ENCODE measurements around the gene SRPX2.

Gene SRPX2

DNA sequence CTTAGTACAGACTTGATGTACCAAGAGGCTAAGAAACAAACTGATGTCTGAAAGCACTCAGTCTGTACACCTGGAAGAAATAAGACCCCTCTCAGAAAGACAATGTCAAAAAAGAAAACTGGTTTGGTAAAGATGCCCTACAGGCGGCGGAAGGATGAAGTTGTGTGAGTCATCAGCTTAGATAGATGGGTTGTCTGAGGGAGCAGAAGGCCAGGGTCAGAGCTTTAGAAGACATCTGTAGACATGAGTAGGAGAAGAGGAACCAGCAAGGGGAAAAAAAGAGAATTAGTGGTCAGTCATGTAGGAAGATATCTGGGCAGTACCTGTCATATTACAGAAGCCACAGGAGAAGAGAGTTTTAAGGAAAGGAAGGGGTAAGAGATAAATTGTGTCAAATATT, 8.3 kb downstream of the SRPX2 start:
- no peak for DNase-seq

DNA sequence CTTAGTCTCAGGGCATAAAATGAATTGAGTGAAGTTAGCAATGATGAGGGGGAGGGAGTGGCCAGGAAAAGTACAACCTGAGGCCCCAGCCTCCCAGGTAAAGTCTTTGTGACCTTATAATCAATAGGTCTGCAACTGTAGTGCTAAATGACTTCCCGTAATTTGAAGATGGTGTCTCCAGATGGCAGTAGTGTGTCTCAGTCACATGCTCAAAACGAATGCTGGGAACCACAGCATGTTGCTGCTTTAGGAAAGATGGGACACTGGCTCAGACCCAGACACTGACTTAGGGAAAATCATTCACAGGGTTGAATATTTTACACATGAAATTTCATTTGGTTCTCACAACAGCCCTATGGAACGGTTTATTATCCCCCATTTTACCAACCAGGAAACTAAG, 10.3 kb downstream of the SRPX2 start:
- no peak for DNase-seq

DNA sequence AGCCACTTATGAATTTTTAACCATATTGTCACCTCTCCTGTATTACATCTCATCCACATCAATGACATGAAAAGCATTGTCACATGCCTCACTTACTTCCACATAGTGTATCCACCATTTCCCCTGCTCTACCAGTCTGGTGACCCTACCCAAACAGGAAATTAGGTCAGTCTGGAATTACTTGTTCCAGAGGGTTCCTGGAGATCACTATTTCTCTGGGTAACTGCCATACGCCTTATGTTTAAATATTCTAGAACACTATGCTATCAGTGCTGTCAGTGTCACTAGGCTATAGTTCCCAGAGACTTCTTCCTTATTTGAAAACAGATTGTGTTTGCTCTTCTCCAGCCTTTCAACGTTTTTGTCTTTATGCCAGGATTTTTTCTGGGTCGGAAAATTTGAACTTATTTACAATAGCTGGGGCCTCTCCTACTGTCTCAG, 15.0 kb downstream of the SRPX2 start:
- no peak for DNase-seq

DNA sequence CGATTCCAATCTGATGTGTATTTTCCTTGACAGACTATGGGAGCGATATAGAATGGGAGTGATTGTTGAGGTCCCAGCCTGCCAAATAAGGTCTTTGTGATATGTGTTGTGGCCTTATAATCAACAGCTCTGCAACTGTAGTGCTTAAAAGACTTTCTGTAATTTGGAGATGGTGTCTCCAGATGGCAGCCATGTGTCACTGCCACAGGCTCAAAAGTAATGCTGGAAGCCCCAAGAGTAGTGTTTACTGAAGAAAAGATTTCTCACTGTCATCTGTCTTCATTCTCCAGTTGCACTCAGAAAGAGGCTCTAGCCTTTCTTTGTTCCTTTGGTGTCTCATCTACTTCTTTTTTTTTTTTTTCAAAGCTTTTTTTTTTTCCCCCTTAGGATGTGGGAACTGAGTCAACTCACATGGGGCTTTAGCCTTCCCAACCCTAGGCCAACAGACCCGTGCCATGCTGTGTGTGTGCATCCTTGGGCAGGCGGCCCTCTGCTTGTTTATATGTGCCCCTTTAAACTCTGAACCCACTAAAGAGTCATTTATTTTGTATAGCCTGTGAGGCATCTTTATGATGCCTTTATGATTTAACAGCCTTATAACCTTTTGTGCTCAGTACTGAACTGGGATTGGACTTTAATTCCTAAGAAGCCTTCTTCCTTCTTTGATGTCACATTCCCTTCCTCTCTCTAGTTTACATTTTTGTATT, 15.6 kb downstream of the SRPX2 start:
- no peak for DNase-seq

DNA sequence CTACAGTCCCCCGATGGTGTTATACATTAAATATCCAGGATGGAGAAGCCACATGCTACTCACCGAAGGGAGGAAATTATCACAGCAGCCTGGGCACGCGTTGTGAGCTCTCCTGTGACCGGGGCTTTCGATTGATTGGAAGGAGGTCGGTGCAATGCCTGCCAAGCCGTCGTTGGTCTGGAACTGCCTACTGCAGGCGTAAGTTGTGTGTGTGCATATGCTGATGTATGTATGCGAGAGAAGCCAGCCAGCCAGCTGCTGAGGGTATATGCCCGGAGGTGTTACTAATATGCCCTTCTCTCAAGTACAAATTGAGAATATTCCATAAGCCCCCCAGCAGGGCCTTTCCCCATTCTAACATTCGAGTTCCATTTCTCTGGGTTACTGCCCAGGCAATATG, 18.2 kb downstream of the SRPX2 start:
- DNase-seq: no peak

DNA sequence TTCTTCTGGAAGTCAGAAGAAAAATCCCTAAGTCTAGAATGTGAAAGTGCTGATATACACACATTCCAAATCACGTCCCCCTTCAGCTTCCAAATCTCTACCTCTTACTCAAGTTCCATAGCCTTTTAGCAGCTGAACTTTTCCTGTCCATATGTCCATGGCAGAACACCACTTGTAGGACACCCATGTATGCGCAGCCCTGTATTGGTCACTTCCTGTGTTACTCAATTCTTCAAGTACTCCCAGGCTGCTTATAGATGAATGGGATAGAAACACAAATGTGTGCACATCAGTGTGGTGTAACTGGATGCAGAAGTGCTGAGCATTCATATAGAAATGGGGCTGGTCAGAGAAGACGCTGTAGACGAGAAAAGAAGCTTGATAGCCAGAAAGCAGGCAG, 18.8 kb downstream of the SRPX2 start:
- DNase-seq: no peak

DNA sequence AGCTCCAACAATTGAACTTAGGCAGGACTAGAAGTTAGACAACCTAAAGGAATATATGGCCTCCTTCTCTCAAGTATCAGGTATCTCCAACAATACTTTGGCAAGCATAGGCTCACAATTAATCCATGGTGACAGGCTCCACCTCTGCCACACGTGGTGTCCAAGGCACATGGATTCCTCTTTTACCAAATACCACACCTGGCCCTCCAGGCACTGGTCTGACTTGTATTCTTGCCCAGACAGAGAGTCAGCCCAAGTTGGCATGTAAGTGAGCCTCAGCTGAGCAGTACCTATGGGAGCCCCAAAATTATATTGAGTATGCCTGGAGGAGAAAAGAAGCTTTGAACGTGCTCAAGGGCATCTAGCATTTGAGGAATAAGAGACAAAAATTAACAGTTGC, 19.6 kb downstream of the SRPX2 start:
- no peak for DNase-seq

DNA sequence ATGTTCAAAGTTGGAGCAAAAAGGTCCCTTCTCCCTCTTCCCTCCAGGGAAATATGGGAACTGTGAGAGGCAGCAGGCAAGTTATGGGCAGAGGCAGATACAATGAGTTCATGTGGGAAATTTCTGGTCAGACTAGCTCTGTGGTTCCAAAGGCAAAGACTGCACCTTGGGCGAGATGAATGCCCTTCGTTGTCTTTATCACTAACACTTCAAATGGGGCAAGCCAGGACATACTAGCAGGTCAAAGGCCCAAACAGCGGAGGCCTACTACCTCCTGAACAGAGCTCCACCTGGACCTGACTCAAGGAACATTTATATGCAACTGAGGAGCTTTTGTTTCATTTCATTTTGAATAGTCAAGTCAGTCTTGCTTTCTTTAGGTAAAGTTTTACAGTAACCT, 29.0 kb downstream of the SRPX2 start:
- no peak for DNase-seq

DNA sequence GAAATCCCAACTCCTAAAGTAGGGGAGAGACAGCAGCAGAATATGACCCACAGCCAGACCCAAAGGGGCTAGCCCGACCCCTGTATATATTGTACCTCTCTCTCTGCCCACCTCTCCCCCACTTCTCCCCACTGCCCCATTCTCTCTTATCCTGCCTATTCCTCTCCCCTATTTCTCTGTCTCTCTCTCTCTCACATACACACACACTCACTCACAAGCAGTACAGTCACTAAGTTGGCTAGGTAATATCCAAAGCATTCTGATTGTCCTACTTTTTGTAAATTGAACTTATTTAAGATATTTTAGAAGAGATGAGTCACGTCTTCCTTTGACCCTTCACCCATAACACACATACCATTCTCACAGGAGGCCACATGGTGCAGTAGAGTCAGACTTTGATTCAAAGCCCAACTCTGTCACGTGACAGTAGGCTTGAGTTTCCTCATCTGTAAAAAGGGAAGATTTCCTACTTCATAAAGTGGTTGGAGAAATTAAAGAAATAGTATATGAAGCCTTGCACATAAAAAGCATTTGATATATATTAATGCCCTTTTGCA, 29.5 kb downstream of the SRPX2 start:
- no peak for DNase-seq

DNA sequence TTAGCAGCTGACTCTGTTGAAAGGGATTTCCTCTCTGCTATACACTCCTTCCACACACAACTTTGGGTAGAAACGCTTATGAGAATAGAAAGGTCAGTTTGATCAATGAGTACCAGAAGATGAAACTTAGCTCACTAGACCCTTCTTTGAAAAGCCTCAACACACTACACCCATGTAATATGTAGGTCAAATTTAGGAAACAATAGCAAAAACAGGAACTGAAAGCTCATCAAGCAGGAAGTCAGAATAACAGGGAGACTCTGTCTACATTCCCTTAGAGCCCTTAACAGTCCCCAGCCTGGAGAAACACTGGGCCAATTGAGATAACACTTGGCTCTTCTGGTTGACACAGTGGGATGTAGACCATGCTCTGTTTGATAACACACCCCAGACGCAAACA, 30.7 kb downstream of the SRPX2 start:
- no peak for DNase-seq

DNA sequence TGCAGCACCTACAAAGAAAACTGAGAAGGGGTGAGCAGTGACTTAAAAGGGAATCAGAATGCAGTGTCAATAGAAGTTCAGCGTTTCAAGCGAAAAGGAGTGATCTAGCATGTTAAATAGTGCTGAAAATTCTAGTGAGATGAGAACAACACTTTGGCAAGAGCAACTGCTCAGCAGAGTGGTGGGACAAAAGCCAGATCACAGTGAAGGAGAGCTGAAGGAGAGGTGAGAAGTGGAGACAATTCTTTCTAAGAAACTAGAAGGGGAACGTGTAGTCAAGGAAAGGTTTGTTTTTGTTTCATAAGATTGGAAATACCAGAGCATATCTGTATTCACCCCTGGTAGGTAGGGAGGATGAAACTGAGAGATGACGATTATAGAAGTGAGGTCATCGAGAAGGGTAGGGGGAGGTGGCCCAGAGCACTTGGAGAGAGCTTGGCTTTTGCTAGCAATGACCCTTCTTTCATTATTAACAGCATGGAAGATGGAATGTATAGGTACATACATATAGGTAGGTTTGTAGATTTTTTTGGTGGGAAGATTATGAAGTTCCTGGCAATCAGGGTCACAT, 33.7 kb downstream of the SRPX2 start:
- DNase-seq: no peak

DNA sequence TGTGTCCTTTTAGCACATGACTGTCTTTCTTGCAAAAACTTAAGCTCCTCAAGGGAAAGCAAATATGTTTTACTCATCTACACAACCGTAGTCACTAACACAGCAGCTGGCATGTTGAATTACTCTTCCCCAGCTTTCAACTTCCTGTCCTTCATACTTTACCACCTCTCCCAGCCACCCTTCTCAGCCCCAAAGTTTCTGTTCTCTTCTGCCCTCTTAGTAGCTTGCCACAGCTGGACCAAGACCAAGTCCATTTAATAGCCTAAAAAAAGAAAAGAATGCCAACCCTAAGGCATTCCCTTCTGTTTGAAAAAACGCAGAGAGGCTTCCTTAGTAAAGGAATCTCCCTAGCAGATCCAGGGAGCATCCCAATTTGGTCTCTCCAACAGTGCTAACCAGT, 36.8 kb downstream of the SRPX2 start:
- DNase-seq: no peak

DNA sequence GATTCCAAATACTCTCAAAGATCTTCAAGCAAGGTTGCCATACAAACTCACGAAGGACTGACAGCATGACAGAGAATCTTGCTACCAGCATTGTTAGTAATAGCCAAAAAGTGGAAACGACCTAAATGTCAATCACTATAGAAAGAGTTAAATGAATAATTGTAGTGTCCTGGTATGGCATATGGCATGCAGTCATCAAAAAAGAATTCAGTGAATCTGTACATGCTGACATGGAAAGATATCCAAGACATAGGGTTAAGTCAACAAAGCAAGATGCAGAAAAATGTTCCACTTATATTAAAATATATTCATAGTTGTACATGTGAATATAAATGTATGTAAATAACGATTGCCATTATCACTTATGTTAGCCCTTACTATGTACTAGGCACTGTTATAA, 37.6 kb downstream of the SRPX2 start:
- DNase-seq: no peak

DNA sequence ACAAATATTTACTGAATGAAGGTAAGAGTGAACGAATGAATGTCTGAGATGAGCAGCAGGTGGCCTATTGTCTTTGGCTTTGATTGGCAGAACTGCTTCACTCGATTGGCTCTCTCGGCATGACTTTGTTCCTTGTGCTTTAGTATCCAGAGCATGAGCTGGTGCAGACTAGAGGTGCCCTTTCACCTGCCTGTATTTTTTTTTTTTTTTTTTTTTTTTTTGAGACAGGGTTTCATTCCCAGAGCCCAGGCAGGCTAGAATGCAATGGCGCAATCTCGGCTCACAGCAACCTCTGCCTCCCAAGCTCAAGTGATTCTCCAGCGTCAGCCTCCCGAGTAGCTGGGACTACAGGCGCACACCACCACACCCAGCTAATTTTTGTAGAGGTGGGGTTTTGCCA, 38.9 kb downstream of the SRPX2 start:
- DNase-seq: no peak

DNA sequence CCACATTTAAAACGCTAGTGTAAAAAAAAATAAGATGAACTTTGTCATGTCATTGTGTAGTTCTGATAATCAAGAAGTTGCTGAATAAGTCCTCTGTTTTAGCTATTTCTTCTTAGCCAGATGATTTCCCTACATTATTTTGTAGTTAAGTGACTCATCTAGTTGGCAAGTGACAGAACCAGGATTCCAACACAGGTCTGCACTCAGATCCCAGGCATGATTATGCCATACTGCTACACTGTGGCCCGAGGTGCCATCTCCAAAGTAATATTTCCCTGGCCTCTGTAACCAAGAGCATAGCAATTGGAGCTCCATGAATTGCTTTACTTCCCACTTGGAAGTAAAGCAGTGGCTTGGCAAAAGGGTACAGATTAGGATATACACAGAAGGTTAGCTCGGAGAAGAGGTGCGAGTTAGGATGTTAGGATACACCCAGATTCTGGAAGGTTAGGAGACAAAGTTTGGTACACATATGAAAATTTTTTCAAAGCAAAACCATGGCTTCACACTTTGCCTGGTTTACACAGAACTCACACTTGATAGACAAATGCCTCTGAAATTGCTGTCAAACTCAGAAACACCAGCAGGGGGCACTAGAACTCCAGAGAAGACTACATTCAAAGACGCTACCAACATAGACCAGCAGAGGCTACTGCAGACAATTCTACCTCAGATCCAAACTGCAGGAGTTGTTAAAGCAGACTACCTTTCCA, 41.4 kb downstream of the SRPX2 start:
- no peak for DNase-seq

DNA sequence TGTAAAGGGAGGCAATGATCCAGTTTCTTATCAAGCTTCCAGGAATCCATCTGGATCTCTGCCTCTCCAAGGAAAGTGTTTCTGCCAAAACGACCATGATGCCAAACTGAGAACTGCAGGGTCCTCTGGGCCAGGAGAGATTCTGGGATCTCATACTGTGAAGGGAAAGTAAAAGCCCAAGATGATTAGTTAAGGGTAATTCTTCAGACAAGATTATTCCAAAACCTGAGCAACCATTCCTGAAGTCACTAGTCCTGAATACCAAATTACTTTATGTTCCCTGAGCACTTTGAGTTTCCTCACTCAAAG, 42.0 kb downstream of the SRPX2 start:
- no peak for DNase-seq

DNA sequence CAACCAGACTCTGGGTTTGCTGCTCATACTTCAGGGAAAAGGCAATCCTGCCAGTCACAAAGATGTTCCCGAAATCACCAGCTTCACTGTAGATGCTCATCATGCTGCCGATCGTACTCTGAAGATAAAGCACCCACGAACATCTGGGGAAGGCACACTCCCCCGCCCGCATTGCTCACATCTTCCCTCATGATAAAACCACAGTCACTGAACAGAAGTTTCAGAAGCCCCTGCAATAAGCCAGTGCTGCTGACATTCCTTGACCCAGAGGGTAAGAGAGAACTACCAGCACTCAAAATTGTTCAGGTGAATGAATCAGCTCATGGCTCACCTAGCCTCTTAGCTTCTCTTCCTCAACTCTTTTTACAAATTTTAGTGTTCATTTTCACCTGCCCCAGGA, 43.1 kb downstream of the SRPX2 start:
- no peak for DNase-seq

DNA sequence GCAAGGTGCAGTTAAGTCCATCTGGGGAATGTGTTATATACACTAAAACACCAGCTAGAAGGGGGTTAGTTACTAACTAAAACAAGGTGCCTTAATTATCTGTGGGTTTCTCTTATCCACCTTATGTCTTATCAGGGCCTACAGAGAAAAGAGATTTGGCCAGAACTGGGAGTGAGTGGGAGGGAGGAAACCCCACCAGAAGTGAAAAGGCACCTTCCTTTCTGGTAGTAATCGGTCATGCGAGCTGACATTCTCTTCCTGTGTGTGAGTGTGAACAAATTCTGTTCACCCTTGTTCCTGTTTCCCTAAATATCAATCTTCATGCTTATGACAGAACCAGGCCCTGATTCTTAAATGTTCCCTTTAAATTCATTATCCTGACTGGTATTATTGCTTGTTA, 43.5 kb downstream of the SRPX2 start:
- no peak for DNase-seq

DNA sequence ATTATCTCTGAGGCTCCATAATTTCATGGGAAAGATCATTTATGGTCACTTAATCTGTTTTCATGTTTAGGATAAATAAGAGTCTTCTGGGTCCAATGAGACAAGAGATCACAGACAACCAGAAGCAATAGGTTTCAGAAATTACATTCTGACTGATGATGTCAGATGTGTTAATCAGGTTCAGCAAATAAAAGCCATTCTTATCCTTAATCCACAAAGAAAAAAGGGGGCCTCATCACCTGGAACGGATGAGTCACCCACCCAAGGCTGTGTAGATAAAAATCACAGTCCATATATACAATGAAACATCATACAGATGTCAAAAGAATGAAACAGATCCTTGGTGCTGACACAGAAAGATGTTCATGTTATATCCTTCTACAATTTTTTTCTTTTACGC, 51.3 kb downstream of the SRPX2 start:
- DNase-seq: no peak

DNA sequence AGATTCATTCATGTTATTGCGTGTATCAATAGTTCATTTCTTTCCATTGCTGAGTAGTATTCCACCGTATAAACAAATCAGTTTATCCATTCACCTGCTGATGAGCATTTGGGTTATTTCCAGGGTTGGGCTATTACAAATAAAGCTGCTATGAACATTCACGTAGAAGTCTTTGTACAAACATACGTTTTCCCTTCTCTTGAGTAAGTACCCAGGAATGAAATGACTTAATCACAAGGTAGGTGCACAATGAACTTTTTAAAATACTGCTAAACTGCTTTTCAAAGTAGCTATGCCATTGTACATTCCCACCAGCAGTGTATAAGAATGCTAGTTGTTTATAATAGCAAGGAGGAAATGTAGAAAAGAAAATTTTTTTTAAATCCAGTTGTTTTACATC, 52.0 kb downstream of the SRPX2 start:
- DNase-seq: no peak

DNA sequence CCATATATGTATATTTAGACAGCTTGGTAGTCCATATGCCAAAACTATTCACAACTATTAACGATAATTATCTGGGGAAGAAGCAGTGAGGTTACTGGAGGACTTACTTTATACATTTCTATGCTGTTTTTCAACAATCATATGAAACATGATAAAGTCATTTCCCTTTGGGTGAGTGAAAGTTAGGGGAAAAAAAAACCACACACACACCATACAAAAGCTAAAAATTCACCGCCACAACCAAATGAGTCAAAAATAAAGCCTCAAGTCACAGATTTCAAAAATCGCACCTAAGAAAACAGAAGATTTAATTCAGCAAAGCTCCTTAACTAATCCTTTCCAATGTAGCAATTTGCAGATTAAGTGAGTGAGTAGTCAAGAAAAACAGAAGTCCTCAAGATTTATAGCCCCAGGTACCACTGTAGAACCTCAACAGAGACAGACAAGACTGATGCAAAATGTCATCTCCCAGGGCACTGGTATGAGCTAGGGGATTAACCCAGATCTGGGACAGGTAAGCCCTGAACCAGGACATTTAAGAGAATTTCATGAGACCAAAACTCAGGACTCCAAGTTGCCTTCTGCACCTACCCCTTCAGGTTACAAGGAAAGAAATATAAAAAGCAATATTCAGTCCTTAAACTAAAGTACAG, 52.8 kb downstream of the SRPX2 start:
- DNase-seq: no peak

DNA sequence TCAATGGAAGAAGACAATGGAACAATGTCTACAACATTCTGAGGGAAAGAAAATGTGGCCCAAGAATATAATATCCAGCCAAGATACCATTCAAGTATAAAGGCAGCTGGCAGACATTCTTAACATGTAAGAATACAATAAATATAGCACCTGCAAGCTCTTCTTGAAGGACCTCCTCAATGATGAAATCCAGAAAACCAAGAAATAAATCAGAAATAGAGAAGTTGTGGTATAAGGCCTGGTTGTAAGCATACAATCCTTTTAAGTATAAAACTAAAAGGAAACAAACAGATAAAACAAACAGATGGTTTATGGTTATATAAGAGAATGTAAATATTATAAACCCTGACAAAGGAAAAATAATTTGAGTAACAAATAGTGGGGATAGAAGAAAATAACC, 54.6 kb downstream of the SRPX2 start:
- DNase-seq: peak; percentile 6

DNA sequence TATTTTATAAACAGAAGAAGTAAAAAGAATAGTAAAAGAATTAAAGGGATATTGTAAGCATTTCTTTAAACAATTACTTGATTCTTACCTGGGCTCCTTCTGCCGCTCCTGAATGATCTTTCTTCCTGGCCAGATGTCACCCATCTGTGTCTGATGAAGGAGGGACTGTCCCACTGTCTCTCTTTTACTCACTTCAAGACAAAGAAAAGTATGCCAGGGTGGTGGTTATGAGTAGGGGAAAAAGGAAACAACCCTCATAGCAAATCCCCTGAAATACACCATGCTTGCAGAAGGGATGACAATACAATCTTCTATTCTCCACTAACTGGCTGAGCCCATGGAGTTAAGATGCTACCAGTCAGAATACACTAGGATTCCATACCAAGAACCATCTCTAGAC, 56.8 kb downstream of the SRPX2 start:
- DNase-seq: no peak

Measured in GF-D8 (cell line).